ENCODE measurements around the gene ACAA1. TPM values are rescaled to one million over a fixed set of nuclear protein-coding genes. Genes with fewer than 3 reads are reported as not detected.

Gene ACAA1
- total RNA-seq, 1 experiment from 2014 or later, result 76.4 TPM

DNA sequence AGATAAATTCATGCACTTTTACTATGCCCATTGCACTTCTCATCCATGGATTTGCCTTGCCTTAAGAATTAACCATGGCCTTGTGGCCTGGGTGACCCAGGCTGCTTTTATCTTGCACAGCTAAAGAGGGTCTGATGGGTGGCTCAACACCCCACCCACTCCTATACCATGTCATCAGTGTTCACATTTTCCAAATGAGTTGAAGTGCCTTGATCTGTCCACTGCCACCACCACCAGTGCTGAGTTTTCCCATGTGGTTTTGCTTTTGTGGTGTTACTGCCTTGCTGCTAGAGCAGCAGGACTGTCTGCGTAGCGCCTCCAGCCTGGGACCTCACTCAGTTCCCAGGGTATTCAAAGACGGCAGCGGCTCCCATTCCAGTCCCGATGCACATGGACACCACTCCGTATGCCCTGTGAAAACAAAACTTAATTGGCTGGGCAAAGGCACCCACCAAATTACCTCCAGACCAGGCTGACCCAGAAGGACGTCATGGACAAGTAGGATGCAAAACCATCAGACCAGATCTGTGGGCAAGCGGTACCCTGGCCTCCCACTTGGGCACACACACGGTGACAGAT is 14.1 kb downstream of the ACAA1 start:
- Histone ChIP-seq H3K27me3 (ENCODE audit: low read length) (no peaks in the 10 kb centered on the region), H3K4me1 (ENCODE audit: insufficient read depth, low read length) (peaks cover 21% of the 10 kb centered on the region), H3K4me2 (ENCODE audit: low read length) (no peak overlapping the region), H3K9me2 (replicated peaks; ENCODE audit: low read length) (no peaks in the 10 kb centered on the region), H3K27ac (ENCODE audit: low read length) (no peak overlapping the region), H4K20me1 (ENCODE audit: low read length) (no peaks in the 10 kb centered on the region), H3F3A (ENCODE audit: low read length, unreplicated experiment) (peaks cover 3% of the 10 kb centered on the region), H3K36me3 (ENCODE audit: low read depth, low read length) (peaks cover 66% of the 10 kb centered on the region), H3K4me3 (ENCODE audit: low read length) (no peak overlapping the region), H3K9ac (ENCODE audit: low read length) (no peak overlapping the region), H3K79me2 (ENCODE audit: low read length) (no peaks in the 10 kb centered on the region), H2AFZ (ENCODE audit: low read length) (no peak overlapping the region), H3K9me3 (ENCODE audit: low read length) (no peaks in the 10 kb centered on the region)
- no TSS peak for BruUV-seq (replicated peaks)
- POLR2A ChIA-PET (ENCODE audit: unreplicated experiment), result no interaction called here
- CTCF ChIA-PET, result no interaction called here
- TF ChIP-seq EZH2 (IDR thresholded peaks at IDR 0.05; ENCODE audit: low read length, unreplicated experiment) (no peak), EZH2phosphoT487 (IDR thresholded peaks at IDR 0.05; ENCODE audit: borderline replicate concordance, low read length) (no peak)
- TF ChIP-seq, protein P1, sequence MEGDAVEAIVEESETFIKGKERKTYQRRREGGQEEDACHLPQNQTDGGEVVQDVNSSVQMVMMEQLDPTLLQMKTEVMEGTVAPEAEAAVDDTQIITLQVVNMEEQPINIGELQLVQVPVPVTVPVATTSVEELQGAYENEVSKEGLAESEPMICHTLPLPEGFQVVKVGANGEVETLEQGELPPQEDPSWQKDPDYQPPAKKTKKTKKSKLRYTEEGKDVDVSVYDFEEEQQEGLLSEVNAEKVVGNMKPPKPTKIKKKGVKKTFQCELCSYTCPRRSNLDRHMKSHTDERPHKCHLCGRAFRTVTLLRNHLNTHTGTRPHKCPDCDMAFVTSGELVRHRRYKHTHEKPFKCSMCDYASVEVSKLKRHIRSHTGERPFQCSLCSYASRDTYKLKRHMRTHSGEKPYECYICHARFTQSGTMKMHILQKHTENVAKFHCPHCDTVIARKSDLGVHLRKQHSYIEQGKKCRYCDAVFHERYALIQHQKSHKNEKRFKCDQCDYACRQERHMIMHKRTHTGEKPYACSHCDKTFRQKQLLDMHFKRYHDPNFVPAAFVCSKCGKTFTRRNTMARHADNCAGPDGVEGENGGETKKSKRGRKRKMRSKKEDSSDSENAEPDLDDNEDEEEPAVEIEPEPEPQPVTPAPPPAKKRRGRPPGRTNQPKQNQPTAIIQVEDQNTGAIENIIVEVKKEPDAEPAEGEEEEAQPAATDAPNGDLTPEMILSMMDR (conservative IDR thresholded peaks at IDR 0.05; ENCODE audit: low read depth, low read length), result no peak
- ATAC-seq (no peak), DNase-seq (no peak)
- intact Hi-C loops (cut with micrococcal nuclease), result no loop called here

DNA sequence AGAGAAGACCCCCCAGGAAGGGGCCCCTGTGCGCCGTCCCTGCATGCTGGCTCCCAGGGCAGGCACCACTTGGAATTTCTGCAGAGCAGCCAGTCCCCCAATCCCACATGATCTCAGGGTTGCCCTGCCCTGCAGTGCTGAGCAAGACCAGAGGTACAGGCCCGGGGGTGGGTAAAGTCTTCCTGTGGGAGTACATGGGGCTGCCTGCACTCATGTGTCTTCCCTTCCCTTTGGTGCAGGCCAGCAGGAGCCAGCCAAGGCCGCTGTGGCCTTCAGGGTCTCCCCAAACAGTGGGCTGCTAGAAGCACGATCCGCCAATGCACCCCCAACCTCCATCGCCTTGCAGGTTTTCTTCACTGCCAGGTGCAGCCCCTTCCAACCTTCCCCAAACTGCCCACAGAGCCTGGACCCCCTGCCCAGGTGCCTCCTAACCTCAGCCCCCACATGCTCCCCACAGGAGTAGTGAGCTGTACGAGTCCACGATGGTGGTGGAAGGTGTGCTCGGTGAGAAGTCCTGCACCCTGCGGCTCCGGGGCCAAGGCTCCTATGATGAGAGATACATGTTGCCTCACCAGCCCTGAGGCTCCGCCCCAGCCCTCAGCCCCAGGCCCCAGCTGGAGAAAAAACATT is 15.0 kb downstream of the ACAA1 start:
- BruUV-seq (replicated peaks), result no TSS peak
- no peak for TF ChIP-seq EZH2 (IDR thresholded peaks at IDR 0.05; ENCODE audit: low read length, unreplicated experiment)
- TF ChIP-seq EZH2phosphoT487 (IDR thresholded peaks at IDR 0.05; ENCODE audit: borderline replicate concordance, low read length), result no peak
- TF ChIP-seq, protein P1 (conservative IDR thresholded peaks at IDR 0.05; ENCODE audit: low read depth, low read length), result no peak
- Histone ChIP-seq H3K27me3 (ENCODE audit: low read length) (no peaks in the 10 kb centered on the region), H3K27ac (ENCODE audit: low read length) (no peak overlapping the region), H3K4me1 (ENCODE audit: insufficient read depth, low read length) (peaks cover 21% of the 10 kb centered on the region), H3K4me3 (ENCODE audit: low read length) (no peak overlapping the region), H3K9me3 (ENCODE audit: low read length) (no peaks in the 10 kb centered on the region), H3K79me2 (ENCODE audit: low read length) (no peaks in the 10 kb centered on the region), H2AFZ (ENCODE audit: low read length) (no peak overlapping the region), H3K9ac (ENCODE audit: low read length) (no peak overlapping the region), H3K4me2 (ENCODE audit: low read length) (no peak overlapping the region), H4K20me1 (ENCODE audit: low read length) (no peaks in the 10 kb centered on the region), H3K36me3 (ENCODE audit: low read depth, low read length) (peaks cover 57% of the 10 kb centered on the region), H3F3A (ENCODE audit: low read length, unreplicated experiment) (peaks cover 3% of the 10 kb centered on the region), H3K9me2 (replicated peaks; ENCODE audit: low read length) (no peaks in the 10 kb centered on the region)
- no peak for DNase-seq
- ChIA-PET CTCF (no interaction called here), POLR2A (ENCODE audit: unreplicated experiment) (no interaction called here)
- no peak for ATAC-seq
- intact Hi-C loops (cut with micrococcal nuclease), result no loop called here

DNA sequence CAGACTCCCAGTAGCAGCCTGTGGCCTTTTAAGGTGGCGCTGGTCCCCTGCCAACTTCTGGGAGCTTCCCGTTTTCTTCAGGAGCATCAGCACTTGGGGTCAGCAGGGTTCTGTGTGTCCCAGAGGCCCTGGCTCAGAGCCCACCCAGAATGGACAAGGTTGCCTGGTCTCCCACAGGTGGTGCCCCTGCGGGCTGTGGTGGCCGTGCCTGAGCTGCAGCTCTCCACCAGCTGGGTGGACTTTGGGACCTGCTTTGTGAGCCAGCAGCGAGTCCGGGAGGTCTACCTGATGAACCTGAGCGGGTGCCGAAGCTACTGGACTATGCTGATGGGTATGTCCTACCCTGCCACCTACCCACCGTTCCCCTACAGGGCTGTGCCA is 15.5 kb downstream of the ACAA1 start:
- H3K36me3 ChIP-seq (ENCODE audit: low read depth, low read length), result peaks cover 52% of the 10 kb centered on the region
- TF ChIP-seq, protein P1 (conservative IDR thresholded peaks at IDR 0.05; ENCODE audit: low read depth, low read length), result no peak
- TF ChIP-seq EZH2 (IDR thresholded peaks at IDR 0.05; ENCODE audit: low read length, unreplicated experiment) (no peak), EZH2phosphoT487 (IDR thresholded peaks at IDR 0.05; ENCODE audit: borderline replicate concordance, low read length) (no peak)
- no TSS peak for BruUV-seq (replicated peaks)
- no peaks in the 10 kb centered on the region for H4K20me1 ChIP-seq (ENCODE audit: low read length)
- H3K9me3 ChIP-seq (ENCODE audit: low read length), result no peaks in the 10 kb centered on the region
- H3K4me1 ChIP-seq (ENCODE audit: insufficient read depth, low read length), result peaks cover 26% of the 10 kb centered on the region
- ATAC-seq (no peak), DNase-seq (no peak)
- ChIA-PET POLR2A (ENCODE audit: unreplicated experiment) (no interaction called here), CTCF (no interaction called here)
- H3K27me3 ChIP-seq (ENCODE audit: low read length), result no peaks in the 10 kb centered on the region
- H3K27ac ChIP-seq (ENCODE audit: low read length), result no peak overlapping the region
- H3F3A ChIP-seq (ENCODE audit: low read length, unreplicated experiment), result peaks cover 3% of the 10 kb centered on the region
- no peaks in the 10 kb centered on the region for H3K9me2 ChIP-seq (replicated peaks; ENCODE audit: low read length)
- no peak overlapping the region for H2AFZ ChIP-seq (ENCODE audit: low read length)
- H3K4me2 ChIP-seq (ENCODE audit: low read length), result no peak overlapping the region
- intact Hi-C loops (cut with micrococcal nuclease), result no loop called here
- no peaks in the 10 kb centered on the region for H3K79me2 ChIP-seq (ENCODE audit: low read length)
- no peak overlapping the region for H3K9ac ChIP-seq (ENCODE audit: low read length)
- no peak overlapping the region for H3K4me3 ChIP-seq (ENCODE audit: low read length)

All from PC-3 (cell line).